DMS 273 treated with DMSO at 0.1 percent for 48 hours (cell line): ENCODE results near the gene ALG9.
A peak's percentile ranks its signal among the peaks of the same experiment; 100 is the strongest.

Source experiments
- DNase-seq: peaks from one replicate; lab custom pipeline; 2025; lab: John Stamatoyannopoulos, UW

ALG9 gene

DNA sequence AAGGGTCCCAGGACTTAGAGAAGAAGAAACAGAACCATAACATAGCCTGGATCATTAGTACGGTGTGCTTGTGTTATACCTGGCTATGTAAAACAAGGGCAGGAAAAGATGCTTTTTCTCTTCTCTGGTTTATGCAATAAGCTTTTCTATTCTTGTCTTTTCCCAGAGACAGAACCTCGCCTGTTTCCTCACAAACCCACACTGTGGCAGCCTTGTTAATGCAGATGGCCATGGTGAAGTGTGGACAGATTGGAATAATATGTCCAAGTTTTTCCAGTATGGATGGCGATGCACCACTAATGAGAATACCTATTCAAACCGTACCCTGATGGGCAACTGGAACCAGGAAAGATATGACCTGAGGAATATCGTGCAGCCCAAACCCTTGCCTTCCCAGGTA is 10.8 kb upstream of the ALG9 start:
- no peak for DNase-seq

DNA sequence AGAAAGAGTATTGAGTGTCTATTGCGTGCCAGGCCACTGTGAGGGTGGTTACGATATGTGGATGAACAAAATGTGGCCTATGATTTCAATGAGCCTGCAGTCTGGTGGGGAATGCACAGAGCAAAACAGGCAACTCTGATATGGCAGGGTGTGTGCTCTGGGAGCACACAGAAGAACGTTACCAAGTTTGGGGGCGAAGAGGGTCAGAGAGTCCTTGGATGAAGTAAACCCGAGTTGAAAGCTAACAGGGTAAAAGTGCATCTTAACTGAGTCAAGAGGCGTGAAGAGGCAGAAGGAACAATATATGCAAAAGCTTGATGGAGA is 8.2 kb upstream of the ALG9 start:
- no peak for DNase-seq

DNA sequence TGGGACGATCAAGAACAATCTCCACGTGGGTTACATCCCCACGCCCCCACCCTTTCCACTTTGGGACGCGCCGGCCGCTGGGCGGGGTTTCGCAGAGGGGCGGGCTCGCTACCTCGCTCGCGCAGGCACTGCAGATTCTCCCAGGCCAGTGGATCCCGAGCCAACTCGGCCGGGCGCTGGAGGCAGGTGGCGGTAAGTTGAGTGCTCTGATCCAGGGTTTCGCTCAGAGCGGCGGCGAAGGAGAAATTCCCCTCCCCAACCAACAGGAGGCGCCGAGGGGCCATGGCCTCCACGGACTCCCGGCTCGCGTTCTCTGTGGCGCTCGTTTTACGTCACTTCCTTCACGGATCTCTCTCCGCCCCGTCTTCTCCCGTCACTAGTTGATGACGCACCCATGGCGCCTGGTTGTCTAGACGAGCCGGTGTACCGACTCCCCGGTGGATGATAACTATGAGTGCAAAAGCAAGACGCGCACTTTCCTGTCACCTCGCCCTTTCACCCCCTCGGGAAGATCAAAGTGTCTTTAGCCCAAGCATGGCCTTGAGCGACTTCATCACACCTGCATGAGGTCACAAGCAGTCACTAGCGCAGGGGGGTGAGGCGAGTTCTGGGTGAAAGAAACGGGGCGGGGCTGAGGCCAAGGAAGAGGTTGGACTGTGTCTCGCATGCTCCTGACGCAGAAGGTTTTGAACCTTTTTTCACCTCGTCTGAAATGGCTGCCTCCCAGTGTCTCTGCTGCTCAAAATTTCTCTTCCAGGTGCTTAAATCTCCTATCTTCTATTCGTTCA is 7.7 kb upstream of the ALG9 start, which contains the start of the genes CFAP68 and FDXACB1:
CFAP68 (plus strand) TSS at position 693 of the 788 bp plus-strand sequence; CDS start at position 713, 20 bp downstream.
FDXACB1 (minus strand) TSS at position 317 of the 788 bp plus-strand sequence; CDS start at position 284, 33 bp downstream.
- DNase-seq, result peak; percentile 89

DNA sequence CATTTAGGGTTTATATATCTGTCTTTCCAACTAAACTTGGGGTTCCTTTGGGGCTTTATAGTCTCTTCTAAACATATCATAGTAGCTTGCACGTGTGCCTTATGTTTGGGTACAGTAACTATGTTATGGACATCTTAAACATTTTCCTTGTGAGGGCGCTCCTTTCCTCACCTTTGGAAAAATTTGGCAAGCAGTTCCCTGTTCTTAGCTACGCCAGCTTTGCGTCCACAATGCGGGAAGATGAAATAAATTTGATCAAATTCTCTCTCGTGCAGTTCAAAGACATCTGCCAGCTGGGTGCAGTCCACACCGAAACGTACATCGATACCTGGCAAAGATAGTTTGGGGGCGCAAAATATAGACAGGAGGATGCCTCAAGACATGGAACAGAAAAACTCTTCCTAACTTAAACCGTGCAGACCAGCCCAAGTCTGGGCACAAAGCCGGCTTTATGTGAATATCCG is 7.0 kb upstream of the ALG9 start:
- DNase-seq, result peak; percentile 57

DNA sequence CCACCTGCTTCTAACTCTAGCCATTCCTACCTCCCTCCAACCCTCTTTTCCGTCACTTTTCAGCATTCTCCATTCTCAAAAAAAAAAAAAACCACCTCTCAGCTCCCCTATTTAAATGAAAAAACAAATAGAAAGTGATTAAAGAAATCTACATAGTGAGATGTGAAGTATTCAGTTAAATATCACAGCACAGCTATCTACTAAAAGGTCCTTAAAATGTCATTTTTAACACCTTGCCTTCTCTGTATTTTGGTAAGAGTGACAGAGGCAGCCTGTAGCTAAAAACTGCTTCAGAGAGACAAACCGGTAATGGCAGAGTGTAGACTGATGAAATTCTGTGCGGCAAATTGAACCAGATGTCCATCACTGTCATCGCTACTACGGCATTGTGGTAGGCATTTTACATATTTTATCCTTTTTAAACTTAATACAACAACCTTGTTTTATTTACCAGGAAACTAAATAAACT is 346 bp upstream of the ALG9 start:
- DNase-seq, result no peak

DNA sequence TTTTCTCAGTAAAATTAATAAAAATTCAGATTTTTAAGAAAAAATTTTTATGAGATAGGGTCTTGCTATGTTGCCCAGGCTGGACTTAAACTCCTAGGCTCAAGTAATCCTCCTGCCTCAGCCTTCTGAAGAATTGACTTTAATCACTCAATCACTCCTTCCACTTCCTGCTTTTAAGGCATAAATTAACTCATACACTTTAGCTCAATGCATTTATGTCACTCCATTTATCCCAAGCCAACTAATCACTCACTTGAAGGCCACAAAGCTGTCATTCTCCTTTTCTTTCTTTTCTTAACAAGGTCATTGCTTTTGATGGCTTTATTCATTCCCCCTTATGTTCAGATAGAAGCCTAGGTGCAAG is 877 bp downstream of the ALG9 start:
- no peak for DNase-seq

DNA sequence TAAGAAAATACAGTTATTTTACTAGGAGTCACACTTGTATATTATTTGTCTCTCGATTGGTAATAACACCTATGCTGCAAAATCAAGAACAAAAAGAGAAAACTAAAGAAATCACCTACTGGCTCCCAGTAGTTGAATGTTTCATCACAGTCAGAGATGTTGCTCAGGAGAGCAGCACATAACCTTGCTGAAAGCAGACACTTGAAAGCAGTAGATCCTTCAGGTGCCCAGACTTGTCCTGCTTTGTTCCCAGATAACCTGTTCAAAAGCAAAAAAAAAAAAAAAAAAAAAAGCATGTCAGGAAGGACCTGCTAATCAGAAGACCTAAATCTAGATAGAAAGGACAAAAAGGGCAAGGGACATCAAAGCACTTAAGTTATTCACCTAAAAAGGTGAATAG is 1.3 kb downstream of the ALG9 start:
- DNase-seq, result no peak

DNA sequence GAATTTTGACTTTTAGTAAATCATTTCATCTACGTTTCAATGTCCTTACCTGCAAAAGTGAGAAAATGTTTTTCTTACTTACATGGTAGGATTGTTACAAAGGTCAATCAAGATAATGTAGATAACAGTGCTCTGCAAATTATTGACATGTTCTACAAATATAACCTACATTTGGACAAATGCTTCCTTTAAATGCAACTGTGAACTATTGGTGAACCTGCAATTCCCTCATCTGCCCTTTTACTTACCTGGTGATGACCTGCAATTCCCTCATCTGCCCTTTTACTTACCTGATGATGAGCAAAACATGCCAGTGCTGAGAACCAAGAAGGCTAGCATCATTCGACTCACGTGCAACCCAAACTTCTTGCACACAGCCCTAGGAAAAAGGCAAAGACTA is 11.1 kb downstream of the ALG9 start:
- DNase-seq, result no peak

DNA sequence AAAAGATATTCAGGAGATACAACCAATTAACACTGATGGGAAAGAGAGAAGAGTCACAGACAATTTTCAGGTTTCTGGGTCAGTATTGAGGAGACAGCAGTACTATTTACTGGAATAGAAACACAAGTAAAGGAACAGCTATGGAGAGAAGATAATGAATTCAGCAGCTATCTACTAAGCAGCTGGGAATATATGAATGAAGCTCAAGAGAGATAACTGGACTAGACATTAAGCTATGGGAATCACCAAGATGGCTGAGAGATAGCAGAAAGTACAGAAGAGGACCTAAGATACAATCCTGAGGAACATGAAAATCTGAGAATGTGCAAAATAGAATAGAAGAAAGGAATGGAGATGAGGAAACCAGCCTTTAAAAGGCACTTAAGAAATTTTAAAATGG is 15.9 kb downstream of the ALG9 start:
- no peak for DNase-seq

DNA sequence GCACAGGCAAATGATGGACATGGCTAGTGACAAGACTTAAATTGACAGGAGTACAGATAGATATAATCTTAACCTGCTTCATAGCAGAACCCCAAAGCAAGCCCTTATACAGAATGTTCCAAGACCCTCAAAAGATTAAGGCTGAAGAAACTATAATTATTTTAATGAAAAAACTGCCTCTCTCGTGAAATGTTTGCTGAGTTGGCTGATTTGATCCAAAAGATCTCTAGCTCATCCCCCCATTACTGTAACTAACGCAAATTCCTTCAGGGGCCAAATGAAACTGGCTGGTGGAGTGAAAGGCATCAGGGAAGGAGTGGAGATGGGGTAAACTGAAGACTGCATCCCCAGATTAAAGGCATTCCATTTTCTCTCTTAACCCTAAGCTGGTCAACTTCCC is 19.3 kb downstream of the ALG9 start:
- DNase-seq, result no peak

DNA sequence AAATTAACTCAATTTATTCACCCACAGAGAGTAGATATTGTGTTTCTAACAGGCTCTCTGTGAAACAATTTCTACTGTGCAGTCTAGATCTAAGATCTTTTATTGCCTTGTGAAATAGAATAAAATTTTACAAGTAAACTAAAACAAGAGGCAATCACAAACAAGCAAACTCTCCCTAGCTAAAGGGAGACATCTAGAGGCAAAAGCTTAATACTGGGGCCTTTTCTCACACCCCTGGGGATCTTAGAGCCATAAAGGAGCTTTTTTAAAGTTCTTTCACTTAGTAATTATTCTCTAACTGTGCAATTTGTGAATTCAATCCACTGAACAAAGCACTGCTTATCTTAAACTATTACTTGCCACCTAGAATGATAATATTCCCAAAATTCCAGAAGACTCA is 19.7 kb downstream of the ALG9 start:
- no peak for DNase-seq

DNA sequence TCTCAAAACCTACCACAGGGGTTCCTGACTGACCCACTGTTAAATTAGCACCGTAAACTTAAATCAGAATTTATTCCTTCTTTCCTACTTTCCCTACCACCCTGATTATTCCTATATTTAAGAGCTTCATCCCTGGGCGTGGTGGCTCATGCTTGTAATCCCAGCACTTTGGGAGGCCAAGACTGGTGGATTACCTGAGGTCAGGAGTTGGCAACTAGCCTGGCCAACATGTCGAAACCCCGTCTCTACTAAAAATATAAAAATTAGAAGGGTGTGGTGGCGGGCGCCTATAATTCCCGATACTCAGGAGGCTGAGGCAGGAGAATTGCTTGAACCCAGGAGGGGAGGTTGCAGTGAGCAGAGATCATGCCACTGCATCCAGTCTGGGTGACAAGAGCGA is 20.3 kb downstream of the ALG9 start:
- DNase-seq, result no peak

DNA sequence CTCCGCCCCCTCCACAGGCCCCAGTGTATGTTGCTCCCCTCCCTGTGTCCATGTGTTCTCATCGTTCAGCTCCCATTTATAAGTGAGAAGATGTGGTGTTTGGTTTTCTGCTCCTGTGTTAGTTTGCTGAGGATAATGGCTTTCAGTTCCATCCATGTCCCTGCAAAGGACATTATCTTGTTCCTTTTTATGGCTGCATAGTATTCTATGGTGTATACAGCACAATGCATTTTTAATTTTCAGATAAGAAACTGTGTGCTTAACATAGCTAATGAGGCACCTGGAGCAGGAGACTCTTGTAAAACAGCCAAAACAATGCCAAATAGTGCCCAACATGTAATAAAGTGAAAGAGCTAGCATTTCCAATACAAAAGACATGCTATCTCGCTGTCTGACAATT is 21.8 kb downstream of the ALG9 start:
- no peak for DNase-seq

DNA sequence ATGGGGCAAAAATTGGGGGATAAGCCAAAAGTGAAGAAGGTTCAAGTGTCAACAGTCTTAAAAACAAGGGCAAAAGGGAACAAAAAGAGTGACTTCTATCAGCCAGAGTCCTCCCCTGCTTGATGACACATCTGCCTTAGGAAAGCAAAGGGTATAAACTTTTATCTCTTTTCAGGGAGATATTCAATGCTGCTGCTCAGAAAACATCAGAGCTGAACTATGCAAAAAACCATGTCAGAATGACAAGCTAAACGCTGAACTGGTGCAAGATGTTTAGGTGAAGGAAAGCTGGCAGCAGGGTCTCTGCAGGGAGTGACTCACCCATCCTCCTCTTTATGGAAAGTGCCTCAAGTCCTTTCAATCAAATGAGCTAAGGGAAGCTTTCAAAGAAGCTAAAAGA is 24.7 kb downstream of the ALG9 start:
- no peak for DNase-seq

DNA sequence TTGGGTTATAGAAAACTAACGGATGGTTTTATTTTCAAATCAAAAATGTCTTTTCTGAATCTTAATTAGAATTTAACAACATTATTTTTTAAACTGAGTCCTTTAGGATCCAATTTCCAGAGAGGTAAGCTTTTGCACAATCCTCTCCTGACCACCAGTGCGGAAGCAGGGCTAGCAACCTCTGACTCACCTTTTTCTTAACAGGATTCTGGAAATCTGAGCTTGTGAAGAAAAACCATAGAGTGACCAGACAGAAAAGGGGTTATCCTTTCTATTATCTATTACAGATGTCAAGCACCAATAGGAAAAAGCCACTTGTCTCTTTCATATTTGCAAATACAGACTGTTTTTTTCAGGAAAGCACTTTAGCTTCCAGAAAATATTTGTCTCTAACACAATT is 25.3 kb downstream of the ALG9 start:
- no peak for DNase-seq

DNA sequence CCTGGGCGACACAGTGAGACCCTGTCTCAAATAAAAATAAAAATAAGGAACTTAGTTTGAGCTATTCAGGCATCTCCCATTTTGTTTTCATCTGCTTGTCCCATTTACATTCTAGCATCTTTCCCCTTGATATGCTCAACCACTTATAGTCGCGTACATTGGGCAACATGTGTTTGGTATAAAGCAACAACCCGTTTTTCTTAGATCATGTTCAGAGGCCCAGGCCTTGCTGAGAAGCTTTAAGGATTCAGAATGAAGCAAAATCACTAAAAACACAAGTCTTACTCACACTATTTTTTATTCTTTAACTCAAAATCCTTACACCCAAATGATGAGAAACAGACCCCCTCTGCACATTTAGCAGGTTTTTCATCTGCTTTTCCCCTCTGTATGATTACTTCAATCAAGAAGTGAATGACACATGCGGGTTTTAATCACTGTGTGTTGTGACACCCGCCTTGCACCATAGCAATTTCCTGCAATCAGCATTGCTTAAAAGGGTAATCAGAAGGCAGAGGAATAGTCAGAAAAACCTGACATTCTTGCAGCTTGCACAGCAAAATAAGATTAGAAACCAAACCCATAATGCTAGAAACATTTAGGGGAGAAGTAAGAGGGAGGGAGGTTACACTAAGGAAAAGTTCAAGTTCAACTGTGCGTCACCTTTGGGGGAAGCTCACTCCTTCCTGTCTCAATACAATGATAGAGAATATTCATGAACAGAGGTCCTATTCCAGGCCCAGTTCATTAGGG is 25.9 kb downstream of the ALG9 start:
- no peak for DNase-seq

DNA sequence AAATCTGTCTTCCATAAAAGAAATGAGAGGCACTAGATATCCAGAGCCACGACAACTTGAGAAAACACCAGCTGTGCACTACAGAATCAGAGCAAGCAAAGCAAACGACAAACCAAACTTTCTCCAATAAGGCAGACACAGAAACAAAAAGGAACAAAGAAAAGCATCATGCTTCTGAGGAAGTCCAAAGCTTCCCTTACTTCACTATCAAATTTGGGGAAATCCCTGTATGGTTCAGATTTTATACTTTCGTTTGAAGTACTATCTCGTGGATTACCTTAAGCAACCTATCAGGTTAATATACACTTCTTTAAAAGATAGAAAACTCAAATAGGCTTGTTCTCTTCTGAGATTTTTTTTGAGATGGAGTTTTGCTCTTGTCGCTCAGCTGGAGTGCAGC is 27.7 kb downstream of the ALG9 start:
- DNase-seq, result no peak

DNA sequence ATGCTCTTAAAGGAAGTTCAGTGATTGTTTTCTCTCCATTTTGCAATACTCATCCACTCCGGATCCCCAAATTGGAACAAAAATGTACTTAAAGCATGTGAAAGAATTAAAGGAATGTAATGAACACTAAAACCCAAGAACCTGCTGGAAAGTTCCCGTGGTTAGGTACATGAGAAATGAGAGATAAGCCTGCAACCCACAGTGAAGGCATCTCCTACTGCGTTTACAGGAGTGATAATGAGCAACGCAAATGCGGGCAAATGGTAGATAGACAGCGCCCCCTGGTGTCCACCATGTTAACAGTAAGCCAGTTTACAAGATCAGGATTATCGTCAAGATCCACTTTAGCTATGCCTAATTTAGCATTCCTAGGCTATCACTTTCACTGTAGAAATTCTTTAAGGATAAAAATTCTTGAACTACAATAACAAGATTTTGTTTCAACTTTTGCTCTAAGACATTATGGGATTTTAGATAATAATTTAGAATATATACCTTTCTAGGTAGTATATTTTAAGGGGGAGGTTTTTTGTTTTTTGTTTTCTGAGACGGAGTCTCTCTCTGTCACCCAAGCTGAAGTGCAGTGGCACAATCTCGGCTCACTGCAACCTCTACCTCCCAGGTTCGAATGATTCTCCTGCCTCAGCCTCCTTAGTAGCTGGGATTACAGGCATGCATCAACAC is 29.9 kb downstream of the ALG9 start:
- peak; percentile 12 for DNase-seq

DNA sequence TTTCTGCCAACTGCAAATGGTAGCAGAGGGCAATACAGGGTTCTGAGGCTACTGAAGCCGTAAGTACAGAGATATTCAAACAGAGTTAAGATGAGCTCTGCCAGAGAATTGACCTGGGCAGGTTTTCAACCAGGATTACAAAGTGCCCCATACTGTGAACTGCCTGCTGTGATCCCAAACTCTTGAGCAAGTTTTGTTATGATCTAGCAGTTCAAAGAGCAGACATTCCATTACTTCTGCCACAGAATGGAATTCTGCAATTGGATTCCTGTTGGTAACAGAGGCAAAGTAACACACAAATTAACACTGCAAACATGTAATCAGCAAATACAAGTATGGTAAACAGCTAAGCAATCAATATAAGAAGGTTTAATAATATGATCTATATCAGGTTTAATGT is 31.2 kb downstream of the ALG9 start:
- no peak for DNase-seq

DNA sequence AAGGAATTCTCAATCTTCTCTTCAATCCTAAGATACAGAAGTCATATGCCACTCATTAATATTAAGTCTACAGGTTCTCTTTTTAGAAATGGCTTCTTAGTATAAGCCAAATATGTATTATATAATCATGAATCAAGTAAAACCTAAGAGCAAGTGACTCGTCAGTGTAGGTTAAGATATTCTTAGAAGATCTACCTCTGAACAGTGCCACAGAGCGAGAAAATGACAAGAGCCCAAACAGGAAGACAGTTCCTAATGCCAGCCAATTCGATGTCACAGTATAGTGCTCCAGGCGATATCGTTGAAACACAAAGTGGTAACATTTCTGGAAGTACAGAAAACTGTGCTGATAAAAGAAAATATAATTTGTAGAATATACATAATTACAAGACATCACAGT is 33.3 kb downstream of the ALG9 start:
- no peak for DNase-seq

DNA sequence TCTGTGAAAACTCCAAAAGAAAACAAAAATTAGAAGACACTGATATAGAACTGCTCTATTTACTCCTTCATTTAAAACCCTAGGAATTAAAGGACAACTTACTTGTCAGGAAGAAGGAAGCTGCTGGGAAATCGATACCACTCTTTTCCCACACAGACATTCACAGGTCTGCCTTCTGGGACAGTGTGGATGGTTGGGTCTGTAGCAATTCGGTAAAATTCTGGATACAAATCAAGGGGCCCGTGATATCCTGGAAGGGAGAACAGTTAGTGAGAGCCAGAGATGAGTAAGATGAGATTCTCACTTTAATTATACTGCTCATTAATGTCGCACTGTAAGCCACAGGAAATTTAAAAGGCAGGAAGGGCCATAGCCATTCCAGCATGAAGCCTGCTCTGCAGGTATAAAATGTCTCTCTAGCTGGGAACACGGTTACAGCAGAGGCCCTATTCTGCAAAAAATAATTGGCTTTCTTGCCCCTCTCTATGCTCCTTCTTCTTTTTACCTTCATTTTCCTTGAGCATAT is 34.0 kb downstream of the ALG9 start:
- no peak for DNase-seq

DNA sequence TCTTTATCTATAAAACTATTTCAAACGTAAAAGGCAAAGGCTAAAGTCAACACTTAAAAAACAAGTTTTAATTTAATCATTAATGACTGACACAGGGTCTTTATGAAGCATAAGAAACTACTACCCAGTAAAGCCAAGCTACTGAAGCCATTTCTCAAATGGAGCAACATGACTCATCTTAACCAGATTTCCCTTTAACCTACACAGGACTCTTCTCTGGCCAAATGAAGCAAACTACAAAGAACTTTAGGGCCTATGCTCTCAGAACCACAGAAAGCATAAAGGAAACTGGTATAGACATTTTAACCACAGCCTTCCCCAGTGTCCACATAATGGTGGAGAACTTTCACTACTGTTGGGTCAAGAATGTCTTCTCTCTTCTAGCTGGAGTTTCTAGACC is 34.7 kb downstream of the ALG9 start:
- DNase-seq, result no peak

DNA sequence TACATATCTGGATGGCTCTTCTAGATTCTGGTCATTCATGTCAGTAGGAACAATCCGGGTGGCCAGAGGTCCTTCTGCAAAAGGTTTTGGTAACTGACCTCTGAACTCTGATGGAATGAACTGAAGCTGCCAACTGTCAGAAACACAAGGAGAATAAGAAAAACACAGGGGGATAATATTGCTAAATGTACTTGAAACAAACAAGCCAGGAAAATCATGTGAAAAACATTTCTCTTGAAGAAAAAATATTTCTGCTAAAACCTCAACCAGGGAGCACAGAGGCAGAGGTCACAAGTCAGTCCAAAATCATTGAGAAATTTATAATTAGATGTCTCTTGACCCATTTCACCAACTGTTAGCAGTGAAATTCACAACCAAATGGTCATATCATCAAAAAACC is 35.2 kb downstream of the ALG9 start:
- no peak for DNase-seq
